ENCODE measurements around the gene SSUH2. TPM values are rescaled to one million over a fixed set of nuclear protein-coding genes. Genes with fewer than 3 reads are reported as not detected.

The SSUH2 gene
- total and polyA plus RNA-seq, 4 donors, result 0.17 to 2.1 (median 0.24) TPM

DNA sequence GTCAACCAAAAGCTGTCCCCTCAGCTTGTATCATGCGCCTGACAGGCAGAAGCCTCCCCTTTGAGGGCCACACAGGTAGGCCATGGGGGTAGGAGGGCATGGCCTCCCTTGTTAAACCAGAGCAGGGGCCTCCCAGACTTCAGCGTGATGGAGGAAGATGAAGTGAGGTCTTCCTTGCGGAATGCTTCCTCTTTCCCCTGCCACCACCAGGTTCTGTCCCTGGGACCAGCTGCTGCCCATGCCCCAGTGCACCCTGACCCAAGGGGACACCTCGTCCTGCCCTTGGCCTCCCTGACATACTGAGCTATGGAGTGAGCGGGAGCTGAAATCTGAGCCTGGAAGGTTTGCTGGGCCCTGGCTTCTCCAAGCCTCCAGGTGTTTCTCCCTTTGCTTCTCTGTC is 26.7 kb downstream of the SSUH2 start:
- Histone ChIP-seq H3K9me3 (ENCODE audit: control insufficient read depth in 4 of 4, low read length in 3 of 4) (no peaks in the 10 kb centered on the region), H3K27me3 (ENCODE audit: control insufficient read depth in 4 of 4, insufficient read depth in 4 of 4, low read length in 3 of 4) (no peaks in the 10 kb centered on the region), H3K4me1 (ENCODE audit: control insufficient read depth in 4 of 4, insufficient read depth in 4 of 4, low read length in 3 of 4) (no peaks in the 10 kb centered on the region), H3K9ac (ENCODE audit: low read depth in 1 of 2, low read length in 2 of 2) (no peak overlapping the region), H3K27ac (ENCODE audit: low read depth in 1 of 2, low read length in 2 of 2) (no peak overlapping the region), H3K36me3 (ENCODE audit: control insufficient read depth in 4 of 4, insufficient read depth in 3 of 4, low read depth in 1 of 4, low read length in 3 of 4) (no peaks in the 10 kb centered on the region), H3K4me3 (ENCODE audit: low read depth in 1 of 3, low read length in 3 of 3) (no peak overlapping the region)
- WGBS, result 94% methylated on average over 5 of the region's 5 CpGs
- TF ChIP-seq, protein P1, sequence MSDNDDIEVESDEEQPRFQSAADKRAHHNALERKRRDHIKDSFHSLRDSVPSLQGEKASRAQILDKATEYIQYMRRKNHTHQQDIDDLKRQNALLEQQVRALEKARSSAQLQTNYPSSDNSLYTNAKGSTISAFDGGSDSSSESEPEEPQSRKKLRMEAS (IDR thresholded peaks at IDR 0.05), result no peak
- TF ChIP-seq YY1 (IDR thresholded peaks at IDR 0.05), result no peak
- TF ChIP-seq, protein P2, sequence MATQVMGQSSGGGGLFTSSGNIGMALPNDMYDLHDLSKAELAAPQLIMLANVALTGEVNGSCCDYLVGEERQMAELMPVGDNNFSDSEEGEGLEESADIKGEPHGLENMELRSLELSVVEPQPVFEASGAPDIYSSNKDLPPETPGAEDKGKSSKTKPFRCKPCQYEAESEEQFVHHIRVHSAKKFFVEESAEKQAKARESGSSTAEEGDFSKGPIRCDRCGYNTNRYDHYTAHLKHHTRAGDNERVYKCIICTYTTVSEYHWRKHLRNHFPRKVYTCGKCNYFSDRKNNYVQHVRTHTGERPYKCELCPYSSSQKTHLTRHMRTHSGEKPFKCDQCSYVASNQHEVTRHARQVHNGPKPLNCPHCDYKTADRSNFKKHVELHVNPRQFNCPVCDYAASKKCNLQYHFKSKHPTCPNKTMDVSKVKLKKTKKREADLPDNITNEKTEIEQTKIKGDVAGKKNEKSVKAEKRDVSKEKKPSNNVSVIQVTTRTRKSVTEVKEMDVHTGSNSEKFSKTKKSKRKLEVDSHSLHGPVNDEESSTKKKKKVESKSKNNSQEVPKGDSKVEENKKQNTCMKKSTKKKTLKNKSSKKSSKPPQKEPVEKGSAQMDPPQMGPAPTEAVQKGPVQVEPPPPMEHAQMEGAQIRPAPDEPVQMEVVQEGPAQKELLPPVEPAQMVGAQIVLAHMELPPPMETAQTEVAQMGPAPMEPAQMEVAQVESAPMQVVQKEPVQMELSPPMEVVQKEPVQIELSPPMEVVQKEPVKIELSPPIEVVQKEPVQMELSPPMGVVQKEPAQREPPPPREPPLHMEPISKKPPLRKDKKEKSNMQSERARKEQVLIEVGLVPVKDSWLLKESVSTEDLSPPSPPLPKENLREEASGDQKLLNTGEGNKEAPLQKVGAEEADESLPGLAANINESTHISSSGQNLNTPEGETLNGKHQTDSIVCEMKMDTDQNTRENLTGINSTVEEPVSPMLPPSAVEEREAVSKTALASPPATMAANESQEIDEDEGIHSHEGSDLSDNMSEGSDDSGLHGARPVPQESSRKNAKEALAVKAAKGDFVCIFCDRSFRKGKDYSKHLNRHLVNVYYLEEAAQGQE (IDR thresholded peaks at IDR 0.05), result no peak
- DNase-seq (ENCODE audit: low spot score), result no peak

DNA sequence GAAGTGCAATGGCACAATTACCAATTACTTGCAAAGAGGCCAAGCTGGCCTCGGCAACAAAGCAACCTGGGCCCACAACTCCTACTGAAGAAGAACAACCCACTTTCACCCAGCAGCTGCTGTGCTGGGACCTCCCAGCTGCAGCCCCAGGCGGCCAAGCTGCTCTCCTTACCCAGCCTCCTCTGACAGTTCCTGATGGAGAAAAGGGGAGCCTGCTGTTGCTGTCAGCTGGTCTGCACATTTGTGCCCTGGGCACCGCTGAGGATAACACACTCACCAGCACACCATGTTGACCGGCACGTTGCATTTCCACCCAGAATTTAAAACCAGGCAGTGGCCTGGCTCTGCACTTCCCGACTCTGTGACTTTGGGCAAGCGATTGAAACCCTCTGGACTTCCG is 33.6 kb downstream of the SSUH2 start:
- Histone ChIP-seq H3K4me3 (ENCODE audit: low read depth in 1 of 3, low read length in 3 of 3) (no peak overlapping the region), H3K36me3 (ENCODE audit: control insufficient read depth in 4 of 4, insufficient read depth in 3 of 4, low read depth in 1 of 4, low read length in 3 of 4) (no peaks in the 10 kb centered on the region), H3K9me3 (ENCODE audit: control insufficient read depth in 4 of 4, low read length in 3 of 4) (no peaks in the 10 kb centered on the region), H3K27ac (ENCODE audit: low read depth in 1 of 2, low read length in 2 of 2) (no peak overlapping the region), H3K9ac (ENCODE audit: low read depth in 1 of 2, low read length in 2 of 2) (no peak overlapping the region), H3K4me1 (ENCODE audit: control insufficient read depth in 4 of 4, insufficient read depth in 4 of 4, low read length in 3 of 4) (peaks cover 0 to 3% (median 0%) of the 10 kb centered on the region in 4 donors), H3K27me3 (ENCODE audit: control insufficient read depth in 4 of 4, insufficient read depth in 4 of 4, low read length in 3 of 4) (no peaks in the 10 kb centered on the region)
- 96% methylated on average over 8 of the region's 8 CpGs for WGBS
- no peak for DNase-seq (ENCODE audit: low spot score)
- TF ChIP-seq, protein P1 (IDR thresholded peaks at IDR 0.05), result no peak
- TF ChIP-seq RXRA (IDR thresholded peaks at IDR 0.05) (no peak), YY1 (IDR thresholded peaks at IDR 0.05) (no peak), RAD21 (IDR thresholded peaks at IDR 0.05) (no peak), FOXA1 (IDR thresholded peaks at IDR 0.05) (no peak)

DNA sequence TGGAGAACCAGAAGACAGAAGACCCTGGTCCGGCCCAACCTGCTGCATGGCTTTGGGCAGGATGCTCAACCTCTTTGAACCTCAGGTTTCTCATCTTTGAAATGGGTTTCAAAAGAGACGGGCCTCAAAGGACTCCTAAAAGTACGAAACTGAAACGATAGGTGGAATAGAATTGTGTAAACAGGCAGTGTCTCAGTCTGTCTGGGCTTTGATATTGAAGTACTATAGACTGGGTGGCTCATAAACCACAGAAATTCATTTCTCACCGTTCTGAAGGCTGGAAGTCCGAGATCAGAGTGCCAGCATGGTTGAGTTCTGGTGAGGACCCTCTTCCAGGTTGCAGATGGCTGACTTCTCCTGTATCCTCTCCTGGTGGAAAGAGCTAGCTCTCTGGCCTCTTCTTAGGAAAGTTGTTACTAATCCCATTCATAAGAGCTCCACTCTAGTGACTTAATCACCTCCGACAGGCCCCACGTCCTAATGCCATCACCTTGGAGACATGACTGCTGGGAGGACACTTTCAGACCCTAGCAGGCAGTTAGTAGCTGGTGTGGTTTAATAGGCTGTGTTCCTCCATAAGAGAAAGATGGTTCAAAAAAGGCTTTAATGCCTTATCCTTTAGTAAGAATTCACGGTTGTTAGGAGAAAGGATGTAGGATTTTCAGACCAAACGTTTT is 35.7 kb downstream of the SSUH2 start:
- Histone ChIP-seq H3K4me3 (ENCODE audit: low read depth in 1 of 3, low read length in 3 of 3) (no peak overlapping the region), H3K9ac (ENCODE audit: low read depth in 1 of 2, low read length in 2 of 2) (no peak overlapping the region), H3K27ac (ENCODE audit: low read depth in 1 of 2, low read length in 2 of 2) (no peak overlapping the region), H3K36me3 (ENCODE audit: control insufficient read depth in 4 of 4, insufficient read depth in 3 of 4, low read depth in 1 of 4, low read length in 3 of 4) (no peaks in the 10 kb centered on the region), H3K27me3 (ENCODE audit: control insufficient read depth in 4 of 4, insufficient read depth in 4 of 4, low read length in 3 of 4) (no peaks in the 10 kb centered on the region), H3K9me3 (ENCODE audit: control insufficient read depth in 4 of 4, low read length in 3 of 4) (no peaks in the 10 kb centered on the region), H3K4me1 (ENCODE audit: control insufficient read depth in 4 of 4, insufficient read depth in 4 of 4, low read length in 3 of 4) (peaks cover 0 to 3% (median 0%) of the 10 kb centered on the region in 4 donors)
- 88% methylated on average over 10 of the region's 10 CpGs for WGBS
- DNase-seq (ENCODE audit: low spot score), result no peak
- TF ChIP-seq GABPA (IDR thresholded peaks at IDR 0.05 in 1 of 2, conservative IDR thresholded peaks at IDR 0.05 in 1 of 2) (no peak), SP1 (IDR thresholded peaks at IDR 0.05) (no peak), FOXA2 (IDR thresholded peaks at IDR 0.05) (no peak), TAF1 (conservative IDR thresholded peaks at IDR 0.05) (no peak), HNF4A (conservative IDR thresholded peaks at IDR 0.05) (no peak), RXRA (IDR thresholded peaks at IDR 0.05) (no peak), YY1 (IDR thresholded peaks at IDR 0.05) (no peak), RAD21 (IDR thresholded peaks at IDR 0.05) (no peak), EGR1 (IDR thresholded peaks at IDR 0.05; ENCODE audit: low read depth in 2 of 2) (no peak)
- TF ChIP-seq, protein P3, sequence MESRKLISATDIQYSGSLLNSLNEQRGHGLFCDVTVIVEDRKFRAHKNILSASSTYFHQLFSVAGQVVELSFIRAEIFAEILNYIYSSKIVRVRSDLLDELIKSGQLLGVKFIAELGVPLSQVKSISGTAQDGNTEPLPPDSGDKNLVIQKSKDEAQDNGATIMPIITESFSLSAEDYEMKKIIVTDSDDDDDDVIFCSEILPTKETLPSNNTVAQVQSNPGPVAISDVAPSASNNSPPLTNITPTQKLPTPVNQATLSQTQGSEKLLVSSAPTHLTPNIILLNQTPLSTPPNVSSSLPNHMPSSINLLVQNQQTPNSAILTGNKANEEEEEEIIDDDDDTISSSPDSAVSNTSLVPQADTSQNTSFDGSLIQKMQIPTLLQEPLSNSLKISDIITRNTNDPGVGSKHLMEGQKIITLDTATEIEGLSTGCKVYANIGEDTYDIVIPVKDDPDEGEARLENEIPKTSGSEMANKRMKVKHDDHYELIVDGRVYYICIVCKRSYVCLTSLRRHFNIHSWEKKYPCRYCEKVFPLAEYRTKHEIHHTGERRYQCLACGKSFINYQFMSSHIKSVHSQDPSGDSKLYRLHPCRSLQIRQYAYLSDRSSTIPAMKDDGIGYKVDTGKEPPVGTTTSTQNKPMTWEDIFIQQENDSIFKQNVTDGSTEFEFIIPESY (IDR thresholded peaks at IDR 0.05), result no peak
- TF ChIP-seq, protein P4, sequence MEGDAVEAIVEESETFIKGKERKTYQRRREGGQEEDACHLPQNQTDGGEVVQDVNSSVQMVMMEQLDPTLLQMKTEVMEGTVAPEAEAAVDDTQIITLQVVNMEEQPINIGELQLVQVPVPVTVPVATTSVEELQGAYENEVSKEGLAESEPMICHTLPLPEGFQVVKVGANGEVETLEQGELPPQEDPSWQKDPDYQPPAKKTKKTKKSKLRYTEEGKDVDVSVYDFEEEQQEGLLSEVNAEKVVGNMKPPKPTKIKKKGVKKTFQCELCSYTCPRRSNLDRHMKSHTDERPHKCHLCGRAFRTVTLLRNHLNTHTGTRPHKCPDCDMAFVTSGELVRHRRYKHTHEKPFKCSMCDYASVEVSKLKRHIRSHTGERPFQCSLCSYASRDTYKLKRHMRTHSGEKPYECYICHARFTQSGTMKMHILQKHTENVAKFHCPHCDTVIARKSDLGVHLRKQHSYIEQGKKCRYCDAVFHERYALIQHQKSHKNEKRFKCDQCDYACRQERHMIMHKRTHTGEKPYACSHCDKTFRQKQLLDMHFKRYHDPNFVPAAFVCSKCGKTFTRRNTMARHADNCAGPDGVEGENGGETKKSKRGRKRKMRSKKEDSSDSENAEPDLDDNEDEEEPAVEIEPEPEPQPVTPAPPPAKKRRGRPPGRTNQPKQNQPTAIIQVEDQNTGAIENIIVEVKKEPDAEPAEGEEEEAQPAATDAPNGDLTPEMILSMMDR (IDR thresholded peaks at IDR 0.05; ENCODE audit: low read depth, low read length, missing input control), result no peak
- TF ChIP-seq, protein P2 (IDR thresholded peaks at IDR 0.05), result no peak
